Glutamatergic neuron (in vitro differentiated cells): ENCODE data around the gene BDH2. TPM values are rescaled to one million over a fixed set of nuclear protein-coding genes. Genes with fewer than 3 reads are reported as not detected.

Source experiments
- DNase-seq: peaks from one replicate; pipeline ENCODE4 v3.0.0; 2022
- H3K27ac Mint-ChIP-seq: one replicate; pipeline ENCODE4 v1.8.0; 2020; ENCODE audit warnings: mild to moderate bottlenecking, mixed read lengths, inconsistent platforms; ENCODE audit not compliant: unreplicated experiment
- H3K27me3 Mint-ChIP-seq: one replicate; pipeline ENCODE4 v1.8.0; 2020; ENCODE audit warnings: mild to moderate bottlenecking, moderate library complexity, mixed read lengths, inconsistent platforms; ENCODE audit not compliant: unreplicated experiment
- H3K36me3 Mint-ChIP-seq: one replicate; pipeline ENCODE4 v1.8.0; 2020; ENCODE audit warnings: mild to moderate bottlenecking, mixed read lengths, inconsistent platforms; ENCODE audit not compliant: unreplicated experiment
- H3K4me1 Mint-ChIP-seq: one replicate; pipeline ENCODE4 v1.8.0; 2020; ENCODE audit warnings: mild to moderate bottlenecking, low read depth, mixed read lengths, inconsistent platforms; ENCODE audit not compliant: unreplicated experiment
- H3K4me3 Mint-ChIP-seq: one replicate; pipeline ENCODE4 v1.8.0; 2020; ENCODE audit warnings: mild to moderate bottlenecking, mixed read lengths, inconsistent platforms; ENCODE audit not compliant: unreplicated experiment
- H3K9me3 Mint-ChIP-seq: one replicate; pipeline ENCODE4 v1.8.0; 2020; ENCODE audit warnings: mild to moderate bottlenecking, moderate library complexity, mixed read lengths, inconsistent platforms; ENCODE audit not compliant: unreplicated experiment
- total RNA-seq: library from RNA; stranded (reverse); fragmentation: NEBNext Ultra II Directional; extraction: Animal tissue kit (Norgen Biotek cat#: 25700); gene quantifications from one replicate; pipeline ENCODE4 v1.2.1, GENCODE V29; 2021; ENCODE audit not compliant: unreplicated experiment
- TF ChIP-seq, protein P1 (sequence below): fragments of 200-600 bp; sonication (generic); IDR thresholded peaks from one replicate; pipeline ENCODE4 v1.5.0; 2021; ENCODE audit not compliant: partially characterized antibody, unreplicated experiment

The BDH2 gene
- total RNA-seq, 1 donor from 2014 or later, result 19.6 TPM

GRCh38 chr4:103108542-103108941 is 8.9 kb upstream of the BDH2 start:
- no peak overlapping the region for H3K27ac Mint-ChIP-seq
- H3K27me3 Mint-ChIP-seq, result no peaks in the 10 kb centered on the region
- TF ChIP-seq, protein P1, sequence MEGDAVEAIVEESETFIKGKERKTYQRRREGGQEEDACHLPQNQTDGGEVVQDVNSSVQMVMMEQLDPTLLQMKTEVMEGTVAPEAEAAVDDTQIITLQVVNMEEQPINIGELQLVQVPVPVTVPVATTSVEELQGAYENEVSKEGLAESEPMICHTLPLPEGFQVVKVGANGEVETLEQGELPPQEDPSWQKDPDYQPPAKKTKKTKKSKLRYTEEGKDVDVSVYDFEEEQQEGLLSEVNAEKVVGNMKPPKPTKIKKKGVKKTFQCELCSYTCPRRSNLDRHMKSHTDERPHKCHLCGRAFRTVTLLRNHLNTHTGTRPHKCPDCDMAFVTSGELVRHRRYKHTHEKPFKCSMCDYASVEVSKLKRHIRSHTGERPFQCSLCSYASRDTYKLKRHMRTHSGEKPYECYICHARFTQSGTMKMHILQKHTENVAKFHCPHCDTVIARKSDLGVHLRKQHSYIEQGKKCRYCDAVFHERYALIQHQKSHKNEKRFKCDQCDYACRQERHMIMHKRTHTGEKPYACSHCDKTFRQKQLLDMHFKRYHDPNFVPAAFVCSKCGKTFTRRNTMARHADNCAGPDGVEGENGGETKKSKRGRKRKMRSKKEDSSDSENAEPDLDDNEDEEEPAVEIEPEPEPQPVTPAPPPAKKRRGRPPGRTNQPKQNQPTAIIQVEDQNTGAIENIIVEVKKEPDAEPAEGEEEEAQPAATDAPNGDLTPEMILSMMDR, result no peak
- H3K4me3 Mint-ChIP-seq, result no peak overlapping the region
- DNase-seq, result no peak
- no peaks in the 10 kb centered on the region for H3K36me3 Mint-ChIP-seq
- no peaks in the 10 kb centered on the region for H3K4me1 Mint-ChIP-seq
- H3K9me3 Mint-ChIP-seq, result no peaks in the 10 kb centered on the region

GRCh38 chr4:103105558-103106356 is 6.1 kb upstream of the BDH2 start:
- TF ChIP-seq, protein P1, result no peak
- Mint-ChIP-seq H3K4me1 (no peaks in the 10 kb centered on the region), H3K27me3 (no peaks in the 10 kb centered on the region), H3K27ac (no peak overlapping the region), H3K36me3 (no peaks in the 10 kb centered on the region), H3K4me3 (no peak overlapping the region), H3K9me3 (no peaks in the 10 kb centered on the region)
- no peak for DNase-seq

DNA sequence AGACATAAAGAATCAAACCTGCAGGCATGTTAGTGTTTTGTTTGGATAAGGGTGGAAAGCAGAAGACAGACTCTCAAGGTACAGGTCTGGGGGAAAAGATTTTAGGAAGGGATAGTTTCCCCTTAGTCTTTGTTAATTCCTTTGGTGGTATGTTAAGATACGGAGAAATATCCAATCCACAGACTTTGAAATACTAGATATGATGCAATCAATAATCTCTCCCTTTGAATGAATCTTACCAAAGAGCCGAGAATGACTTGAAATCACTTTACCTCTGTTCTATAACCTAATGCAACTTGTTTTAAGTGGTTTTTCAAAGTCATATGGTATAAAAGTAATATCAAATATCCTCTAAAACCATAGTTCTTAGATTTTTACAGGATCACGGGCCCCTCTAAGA is 5.3 kb upstream of the BDH2 start:
- Mint-ChIP-seq H3K4me3 (no peak overlapping the region), H3K4me1 (no peaks in the 10 kb centered on the region), H3K9me3 (no peaks in the 10 kb centered on the region), H3K36me3 (no peaks in the 10 kb centered on the region), H3K27ac (no peak overlapping the region), H3K27me3 (no peaks in the 10 kb centered on the region)
- TF ChIP-seq, protein P1, result no peak
- DNase-seq, result no peak

DNA sequence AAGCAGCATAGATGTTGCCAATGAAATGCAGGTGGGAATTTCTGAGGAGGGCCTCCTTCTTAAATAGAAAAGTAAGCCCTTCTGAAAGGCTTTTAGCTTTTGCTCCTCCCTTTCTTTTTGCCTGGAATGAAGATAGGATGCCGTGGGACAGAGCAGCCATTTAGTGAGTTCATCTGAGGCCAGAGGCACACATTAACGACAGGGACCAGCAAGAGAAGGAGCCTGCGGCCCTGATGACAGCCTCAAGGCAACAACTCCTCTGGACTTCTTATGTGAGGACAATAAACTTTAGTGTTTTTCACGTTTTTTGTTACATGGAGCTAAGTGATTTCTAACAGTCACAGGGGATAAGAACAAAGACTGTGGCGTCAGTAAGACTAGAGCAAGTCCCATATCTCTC is 1.1 kb upstream of the BDH2 start:
- no peak overlapping the region for H3K4me3 Mint-ChIP-seq
- H3K27ac Mint-ChIP-seq, result no peak overlapping the region
- H3K27me3 Mint-ChIP-seq, result peaks cover 4% of the 10 kb centered on the region
- no peaks in the 10 kb centered on the region for H3K36me3 Mint-ChIP-seq
- H3K9me3 Mint-ChIP-seq, result no peaks in the 10 kb centered on the region
- no peaks in the 10 kb centered on the region for H3K4me1 Mint-ChIP-seq
- no peak for DNase-seq
- TF ChIP-seq, protein P1, result no peak

DNA sequence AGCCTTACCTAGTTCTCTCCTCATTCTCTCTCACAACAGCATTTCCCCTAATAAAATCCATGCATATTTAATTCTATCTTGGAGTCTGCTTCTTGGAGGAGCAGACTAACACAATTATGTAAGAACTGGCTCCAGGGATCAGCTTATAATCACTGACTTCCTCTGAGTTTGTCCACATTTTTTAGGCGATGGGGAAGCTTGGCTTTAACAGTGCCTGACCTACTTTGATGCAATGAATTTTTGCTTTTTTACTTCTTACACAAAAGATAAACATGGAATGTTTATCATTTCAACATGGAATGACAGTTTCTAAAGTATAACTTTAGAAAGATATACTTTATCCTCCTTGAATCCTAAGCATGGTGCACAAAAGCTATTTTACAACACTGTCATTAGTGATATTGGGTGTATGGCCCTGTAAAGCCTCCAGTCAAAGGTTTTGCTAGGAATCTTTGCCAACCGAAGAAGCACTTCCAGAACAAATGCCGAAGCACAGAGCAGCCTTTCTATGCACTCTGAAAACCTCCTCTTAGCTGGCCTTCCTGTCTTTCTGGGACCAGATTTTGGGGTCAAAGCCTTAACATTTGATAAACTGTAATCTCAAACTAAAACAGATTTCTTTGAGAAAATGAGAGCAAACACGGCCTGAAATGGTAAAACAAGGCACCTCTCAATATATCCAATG is 736 bp downstream of the BDH2 start:
- Mint-ChIP-seq H3K4me1 (no peaks in the 10 kb centered on the region), H3K36me3 (no peaks in the 10 kb centered on the region), H3K27ac (peak overlapping the region; percentile 69), H3K4me3 (peak overlapping the region; percentile 88), H3K27me3 (peaks cover 4% of the 10 kb centered on the region), H3K9me3 (no peaks in the 10 kb centered on the region)
- no peak for DNase-seq
- TF ChIP-seq, protein P1, result no peak
